Coronary artery (tissue), 2 donors: Measurements from ENCODE around the gene LDLRAD4.
A peak's percentile ranks its signal among the peaks of the same experiment; 100 is the strongest.

Experiments used
- DNase-seq: peaks from one replicate; pipeline ENCODE4 v3.0.0-alpha.2; 2017; ENCODE audit warnings: low spot score
- H3K27ac ChIP-seq, 2 donors: fragments of 200-600 bp; sonication (generic); one replicate each; pipeline ENCODE4 v1.5.1; 2016 to 2019
- H3K4me3 ChIP-seq: fragments of 200-600 bp; sonication (generic); 2 replicates; pipeline ENCODE4 v1.5.1; 2016; ENCODE audit warnings: mild to moderate bottlenecking, moderate library complexity
- CTCF ChIP-seq: fragments of 200-600 bp; sonication (generic); IDR thresholded peaks from one replicate; pipeline ENCODE4 v1.5.1; 2019; ENCODE audit warnings: antibody characterized with exemption

Gene LDLRAD4

GRCh38 chr18:13446610-13447461 is 228.3 kb downstream of the LDLRAD4 start:
- Histone ChIP-seq H3K27ac (peak overlapping the region; percentile 48 to 68), H3K4me3 (peak overlapping the region; percentile 51)
- DNase-seq = peak; percentile 70
- no peak for TF ChIP-seq CTCF

- peak overlapping the region; percentile 51 for H3K4me3 ChIP-seq
- DNase-seq = peak; percentile 79
- peak overlapping the region; percentile 48 to 68 for H3K27ac ChIP-seq
- no peak for TF ChIP-seq CTCF
Observed at GRCh38 chr18:13447621-13448334, 229.2 kb downstream of the LDLRAD4 start.

- TF ChIP-seq CTCF = no peak
- DNase-seq = peak; percentile 60
- Histone ChIP-seq H3K4me3 (no peak overlapping the region), H3K27ac (peak overlapping the region in 1 of 2 donors; percentile 68)
Observed at GRCh38 chr18:13448335-13448795, 229.8 kb downstream of the LDLRAD4 start.

GRCh38 chr18:13449651-13450050 is 231.1 kb downstream of the LDLRAD4 start:
- Histone ChIP-seq H3K4me3 (no peak overlapping the region), H3K27ac (no peak overlapping the region)
- TF ChIP-seq CTCF = no peak
- peak; percentile 59 for DNase-seq

- TF ChIP-seq CTCF = no peak
- Histone ChIP-seq H3K4me3 (no peak overlapping the region), H3K27ac (peak overlapping the region in 1 of 2 donors; percentile 53)
- DNase-seq = peak; percentile 69
Observed at GRCh38 chr18:13450289-13451212, 232.0 kb downstream of the LDLRAD4 start.

- peak; percentile 61 for DNase-seq
- peak overlapping the region in 1 of 2 donors; percentile 53 for H3K27ac ChIP-seq
- no peak for TF ChIP-seq CTCF
Observed at GRCh38 chr18:13451213-13451540, 232.6 kb downstream of the LDLRAD4 start.

More at GRCh38 chr18:13451213-13451540, 232.6 kb downstream of the LDLRAD4 start:
- no peak overlapping the region for H3K4me3 ChIP-seq
